ENCODE data around the gene TTC9B. TPM values are rescaled to one million over a fixed set of nuclear protein-coding genes. Genes with fewer than 3 reads are reported as not detected.

TTC9B gene
- total and polyA plus RNA-seq, 8 donors, result 0.11 to 0.20 (median 0.15) TPM; not detected in 2

GRCh38 chr19:40236366-40236765, 18.2 kb upstream of the TTC9B start:
- intact Hi-C loops (cut with DNase I), result no loop called here
- H3K36me3 ChIP-seq, result peaks cover 0 to 91% of the 10 kb centered on the region in 2 donors
- no peaks in the 10 kb centered on the region for H3K9me3 ChIP-seq
- no peaks in the 10 kb centered on the region for H3K27me3 ChIP-seq
- no peak overlapping the region for H3K4me3 ChIP-seq
- no peak for ATAC-seq
- TF ChIP-seq, protein P1, sequence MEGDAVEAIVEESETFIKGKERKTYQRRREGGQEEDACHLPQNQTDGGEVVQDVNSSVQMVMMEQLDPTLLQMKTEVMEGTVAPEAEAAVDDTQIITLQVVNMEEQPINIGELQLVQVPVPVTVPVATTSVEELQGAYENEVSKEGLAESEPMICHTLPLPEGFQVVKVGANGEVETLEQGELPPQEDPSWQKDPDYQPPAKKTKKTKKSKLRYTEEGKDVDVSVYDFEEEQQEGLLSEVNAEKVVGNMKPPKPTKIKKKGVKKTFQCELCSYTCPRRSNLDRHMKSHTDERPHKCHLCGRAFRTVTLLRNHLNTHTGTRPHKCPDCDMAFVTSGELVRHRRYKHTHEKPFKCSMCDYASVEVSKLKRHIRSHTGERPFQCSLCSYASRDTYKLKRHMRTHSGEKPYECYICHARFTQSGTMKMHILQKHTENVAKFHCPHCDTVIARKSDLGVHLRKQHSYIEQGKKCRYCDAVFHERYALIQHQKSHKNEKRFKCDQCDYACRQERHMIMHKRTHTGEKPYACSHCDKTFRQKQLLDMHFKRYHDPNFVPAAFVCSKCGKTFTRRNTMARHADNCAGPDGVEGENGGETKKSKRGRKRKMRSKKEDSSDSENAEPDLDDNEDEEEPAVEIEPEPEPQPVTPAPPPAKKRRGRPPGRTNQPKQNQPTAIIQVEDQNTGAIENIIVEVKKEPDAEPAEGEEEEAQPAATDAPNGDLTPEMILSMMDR (IDR thresholded peaks at IDR 0.05), result no peak
- H3K4me1 ChIP-seq, result peaks cover 4 to 13% of the 10 kb centered on the region in 2 donors
- peak in 1 of 4 donors; percentile 26 for DNase-seq
- no peak overlapping the region for H3K27ac ChIP-seq

GRCh38 chr19:40236026-40236355, 17.8 kb upstream of the TTC9B start:
- H3K27me3 ChIP-seq, result no peaks in the 10 kb centered on the region
- intact Hi-C loops (cut with DNase I), result no loop called here
- H3K36me3 ChIP-seq, result peaks cover 0 to 87% of the 10 kb centered on the region in 2 donors
- DNase-seq, result no peak
- no peaks in the 10 kb centered on the region for H3K9me3 ChIP-seq
- no peak for ATAC-seq
- TF ChIP-seq, protein P1 (IDR thresholded peaks at IDR 0.05), result no peak
- no peak overlapping the region for H3K27ac ChIP-seq
- H3K4me3 ChIP-seq, result no peak overlapping the region
- peaks cover 4 to 14% of the 10 kb centered on the region in 2 donors for H3K4me1 ChIP-seq

DNA sequence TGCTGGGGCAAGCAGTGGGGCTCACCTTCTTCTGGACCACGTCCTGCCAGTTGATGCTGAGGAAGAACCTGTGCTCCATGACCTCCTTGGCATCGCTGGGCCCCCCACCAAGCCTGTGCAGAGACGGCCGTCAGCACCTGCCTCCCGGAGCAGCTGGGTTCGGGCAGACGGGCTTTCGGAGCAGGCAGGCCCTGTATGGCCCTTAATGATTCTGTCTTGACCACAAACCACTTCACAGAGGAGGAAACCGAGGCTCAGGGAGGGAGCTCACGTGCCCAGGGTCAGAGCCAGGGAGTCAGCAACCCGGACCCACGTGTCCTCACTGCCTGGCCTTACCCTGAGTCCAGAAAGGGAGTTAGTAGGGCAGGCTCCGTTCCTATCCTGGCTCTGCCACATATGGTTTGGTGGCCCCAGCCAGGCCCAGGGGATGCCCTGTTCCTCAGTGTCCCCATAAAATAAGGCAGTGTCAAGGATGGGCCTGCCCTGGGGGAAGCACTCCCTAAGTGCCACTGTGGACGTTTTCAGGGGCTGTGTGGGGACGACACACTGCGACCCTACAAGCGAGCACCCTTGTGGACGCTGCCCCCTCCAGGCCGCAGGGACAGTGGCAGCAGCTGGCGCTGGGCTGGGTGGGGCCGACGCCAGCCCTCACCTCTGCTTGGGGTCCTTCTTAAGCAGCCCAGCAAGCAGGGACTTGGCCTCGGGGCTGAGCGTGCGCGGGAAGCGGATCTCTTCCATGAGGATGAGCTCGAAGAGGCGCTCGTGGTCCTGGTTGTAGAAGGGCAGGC, 17.2 kb upstream of the TTC9B start:
- DNase-seq, result peak in 1 of 4 donors; percentile 71
- ATAC-seq, result no peak
- Histone ChIP-seq H3K27me3 (no peaks in the 10 kb centered on the region), H3K36me3 (peaks cover 0 to 81% of the 10 kb centered on the region in 2 donors), H3K27ac (no peak overlapping the region), H3K9me3 (no peaks in the 10 kb centered on the region), H3K4me3 (no peak overlapping the region), H3K4me1 (peaks cover 4 to 14% of the 10 kb centered on the region in 2 donors)
- intact Hi-C loops (cut with DNase I), result no loop called here
- TF ChIP-seq, protein P1 (IDR thresholded peaks at IDR 0.05), result no peak

DNA sequence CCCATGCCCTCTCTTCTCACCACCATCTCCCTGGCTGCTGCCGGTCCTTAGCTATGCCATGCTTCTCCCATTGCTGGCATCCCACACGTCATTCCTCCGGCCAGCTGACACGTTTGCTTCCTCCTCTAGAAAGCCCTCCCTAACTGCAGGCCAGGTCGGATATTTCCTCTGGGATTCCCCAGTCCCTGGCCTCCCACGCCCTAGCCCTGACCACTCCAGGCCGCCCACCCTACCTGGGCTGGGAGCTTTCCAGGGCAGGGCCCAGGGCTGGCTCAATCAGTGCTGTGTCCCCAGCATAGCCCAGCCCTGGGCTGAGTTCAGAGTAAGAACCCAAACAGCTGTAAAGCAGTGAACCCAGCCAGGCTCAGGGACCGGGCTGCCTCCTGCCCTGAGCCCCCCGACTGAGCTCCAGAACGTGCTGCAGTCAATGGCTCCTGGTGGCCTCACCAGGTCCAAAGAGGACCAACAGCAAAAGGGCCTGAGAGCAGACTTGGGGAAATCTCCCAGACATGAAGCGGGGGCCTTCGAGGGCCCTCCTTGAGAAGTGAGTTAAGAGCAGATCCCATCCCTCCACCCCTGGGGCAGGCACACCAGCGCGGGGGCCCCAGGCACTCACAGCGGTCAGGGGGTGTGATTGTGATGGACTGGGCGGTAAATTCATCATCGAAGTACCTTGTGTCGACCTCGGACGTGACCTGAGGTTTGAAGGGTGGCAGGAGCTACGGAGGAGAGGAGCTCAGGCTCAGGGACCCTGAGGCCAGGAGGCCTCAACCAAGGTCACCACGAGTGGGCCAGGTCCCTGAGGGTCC, 16.4 kb upstream of the TTC9B start:
- no peak overlapping the region for H3K27ac ChIP-seq
- DNase-seq (peak in 1 of 4 donors; percentile 63), ATAC-seq (no peak)
- H3K9me3 ChIP-seq, result no peaks in the 10 kb centered on the region
- peaks cover 4 to 14% of the 10 kb centered on the region in 2 donors for H3K4me1 ChIP-seq
- intact Hi-C loops (cut with DNase I), result no loop called here
- H3K4me3 ChIP-seq, result no peak overlapping the region
- TF ChIP-seq, protein P1 (IDR thresholded peaks at IDR 0.05), result no peak
- H3K36me3 ChIP-seq, result peaks cover 0 to 73% of the 10 kb centered on the region in 2 donors
- H3K27me3 ChIP-seq, result no peaks in the 10 kb centered on the region

DNA sequence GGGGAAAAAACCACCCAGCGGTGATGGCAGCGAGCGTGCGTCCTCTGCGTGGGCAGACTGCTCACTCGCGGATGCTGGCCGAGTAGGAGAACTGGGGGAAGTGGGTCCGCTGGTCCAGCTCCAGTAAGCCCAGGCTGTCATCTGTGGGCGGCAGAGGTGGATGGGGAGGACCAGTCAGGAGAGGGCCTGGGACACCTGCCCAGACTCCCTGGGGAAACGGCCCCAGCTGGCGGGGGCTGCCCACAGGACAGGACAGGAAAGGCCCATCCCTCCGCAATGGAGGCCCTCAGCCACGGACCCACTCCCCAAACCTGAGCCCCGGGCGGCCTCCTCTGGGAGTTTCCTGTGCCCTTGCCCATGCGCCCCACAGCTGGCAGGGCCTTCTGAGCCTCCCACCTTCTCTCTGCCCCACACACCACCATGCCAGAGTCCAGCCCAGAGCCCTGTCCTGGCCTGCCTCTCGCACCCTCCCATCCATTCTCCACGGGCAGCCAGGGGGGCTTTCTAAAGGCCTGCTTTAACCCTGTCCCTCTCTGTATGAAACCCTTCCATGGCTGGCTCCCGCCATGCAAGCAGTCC, 15.7 kb upstream of the TTC9B start:
- TF ChIP-seq, protein P1 (IDR thresholded peaks at IDR 0.05), result no peak
- no peaks in the 10 kb centered on the region for H3K9me3 ChIP-seq
- DNase-seq (peak in 1 of 4 donors; percentile 77), ATAC-seq (no peak)
- H3K36me3 ChIP-seq, result peaks cover 0 to 66% of the 10 kb centered on the region in 2 donors
- H3K27me3 ChIP-seq, result no peaks in the 10 kb centered on the region
- H3K27ac ChIP-seq, result no peak overlapping the region
- no peak overlapping the region for H3K4me3 ChIP-seq
- intact Hi-C loops (cut with DNase I), result no loop called here
- peaks cover 4 to 14% of the 10 kb centered on the region in 2 donors for H3K4me1 ChIP-seq

All from left lung (tissue), 10 donors.